Liver (tissue), 9 donors: ENCODE data around the gene BTNL9. TPM values are rescaled to one million over a fixed set of nuclear protein-coding genes. Genes with fewer than 3 reads are reported as not detected.
"Not testable (repeated sequence)": the region's sequence is repeated elsewhere in the genome, so short reads cannot be mapped to it uniquely, and the experiment has no call there.

ENCODE experiments used
- DNase-seq: peaks from one replicate; pipeline ENCODE4 v3.0.0-alpha.2; 2017; ENCODE audit warnings: low spot score
- H3K27ac ChIP-seq, 2 donors: one replicate each; pipeline ENCODE4 v1.7.0; 2013; ENCODE audit warnings: inconsistent platforms in 2 of 2, low read length in 2 of 2, control low read depth in 1 of 2, low read depth in 1 of 2, mild to moderate bottlenecking in 1 of 2
- H3K27me3 ChIP-seq, 4 donors: one replicate each; pipeline versions ENCODE4 v1.6.1 to v1.7.0; 2013; ENCODE audit warnings: low read length in 3 of 4, inconsistent platforms in 1 of 4, mild to moderate bottlenecking in 1 of 4, moderate library complexity in 1 of 4; ENCODE audit not compliant: control insufficient read depth in 4 of 4, insufficient read depth in 4 of 4
- H3K36me3 ChIP-seq, 4 donors: one replicate each; pipeline versions ENCODE4 v1.6.1 to v1.7.0; 2013; ENCODE audit warnings: low read length in 3 of 4, mild to moderate bottlenecking in 3 of 4, low read depth in 1 of 4, moderate library complexity in 1 of 4; ENCODE audit not compliant: control insufficient read depth in 4 of 4, insufficient read depth in 3 of 4
- H3K4me1 ChIP-seq, 4 donors: one replicate each; pipeline versions ENCODE4 v1.6.1 to v1.7.0; 2013; ENCODE audit warnings: low read length in 3 of 4, mild to moderate bottlenecking in 3 of 4, moderate library complexity in 1 of 4; ENCODE audit not compliant: control insufficient read depth in 4 of 4, insufficient read depth in 4 of 4
- H3K4me3 ChIP-seq, 3 donors: one replicate each; pipeline versions ENCODE4 v1.6.1 to v1.7.0; 2013; ENCODE audit warnings: low read length in 3 of 3, control low read depth in 1 of 3, low read depth in 1 of 3, mild to moderate bottlenecking in 1 of 3
- H3K9ac ChIP-seq, 2 donors: one replicate each; pipeline ENCODE4 v1.7.0; 2013; ENCODE audit warnings: low read length in 2 of 2, mild to moderate bottlenecking in 2 of 2, moderate library complexity in 2 of 2, control low read depth in 1 of 2, low read depth in 1 of 2
- H3K9me3 ChIP-seq, 4 donors: one replicate each; pipeline versions ENCODE4 v1.6.1 to v1.7.0; 2013; ENCODE audit warnings: low read length in 3 of 4; ENCODE audit not compliant: control insufficient read depth in 4 of 4
- CTCF ChIP-seq: fragments of 150-350 bp; IDR thresholded peaks from 2 replicates; pipeline ENCODE4 v1.5.1; 2017; ENCODE audit warnings: improper control_type of control experiment, low read depth, low read length; ENCODE audit not compliant: missing input control
- GABPA ChIP-seq, 2 donors: IDR thresholded peaks in 1 of 2; conservative IDR thresholded peaks in 1 of 2; 2 replicates each; pipeline ENCODE4 v1.6.1; 2016; ENCODE audit warnings: antibody characterized with exemption in 2 of 2, mild to moderate bottlenecking in 1 of 2, moderate library complexity in 1 of 2
- REST ChIP-seq: IDR thresholded peaks from 2 replicates; pipeline ENCODE4 v1.6.1; 2016; ENCODE audit warnings: antibody characterized with exemption, mild to moderate bottlenecking
- RXRA ChIP-seq, 2 donors: IDR thresholded peaks; 2 replicates each; pipeline ENCODE4 v1.6.1; 2017 to 2018; ENCODE audit warnings: antibody characterized with exemption in 2 of 2, mild to moderate bottlenecking in 1 of 2
- TAF1 ChIP-seq: conservative IDR thresholded peaks from 2 replicates; pipeline ENCODE4 v1.6.1; 2016; ENCODE audit warnings: antibody characterized with exemption, mild to moderate bottlenecking
- WGBS: extraction: QIAGEN DNeasy Blood & Tissue Kit; methylation state at CpG from one replicate; pipeline ENCODE4 v1.1.7; 2013; 5-methylcytosine and 5-hydroxymethylcytosine counted together
- polyA plus RNA-seq, 2 donors: library from polyadenylated mRNA; stranded (reverse) in 1 of 2; unstranded in 1 of 2; fragments of 200-250 nt in 1 of 2; fragments of >200 nt in 1 of 2; fragmentation: Nextera tagmentation in 1 of 2; extraction: Ambion mirVana in 1 of 2; gene quantifications; one replicate each; pipeline versions ENCODE4 v1.2.1 to v1.2.3, GENCODE V29; 2013 to 2015
- total RNA-seq, 2 donors: library from RNA; depleted of rRNA; stranded (reverse); fragments of >200 nt; gene quantifications; one replicate each; pipeline ENCODE4 v1.2.3, GENCODE V29; 2014
- donor health status: healthy.
- donor health status: healthy.
- donor health status: healthy.
- donor health status: healthy.
- donor health status: healthy.

BTNL9 gene
- total and polyA plus RNA-seq, 4 donors, result 1.4 to 12.0 (median 4.7) TPM

- no peak for TF ChIP-seq RXRA (IDR thresholded peaks at IDR 0.05)
- TF ChIP-seq REST, result no peak
- no peak for TF ChIP-seq TAF1
- TF ChIP-seq GABPA (IDR thresholded peaks at IDR 0.05 in 1 of 2, conservative IDR thresholded peaks at IDR 0.05 in 1 of 2), result no peak
- no peak for TF ChIP-seq CTCF
- WGBS, result 8% methylated on average over 62 of the region's 62 CpGs
- DNase-seq, result no peak
Measured at GRCh38 chr5:181100121-181100875, 60.2 kb downstream of the BTNL9 start.

GRCh38 chr5:181101030-181101641 is 61.1 kb downstream of the BTNL9 start:
- H3K9me3 ChIP-seq, H3K36me3 ChIP-seq: not testable (repeated sequence)

More at GRCh38 chr5:181100121-181100875, 60.2 kb downstream of the BTNL9 start:
- Histone ChIP-seq H3K4me3 (no peak overlapping the region), H3K9ac (no peak overlapping the region), H3K9me3 (no peaks in the 10 kb centered on the region), H3K4me1 (peaks cover 0 to 4% (median 0%) of the 10 kb centered on the region in 4 donors), H3K27ac (no peak overlapping the region), H3K36me3 (no peaks in the 10 kb centered on the region), H3K27me3 (peaks cover 0 to 8% (median 3%) of the 10 kb centered on the region in 4 donors)

GRCh38 chr5:181101930-181102674 is 62.0 kb downstream of the BTNL9 start:
- not testable (repeated sequence) for H3K4me1 ChIP-seq, H3K9ac ChIP-seq, H3K27me3 ChIP-seq, DNase-seq, H3K4me3 ChIP-seq, H3K27ac ChIP-seq, H3K9me3 ChIP-seq, H3K36me3 ChIP-seq
- no CpG with 5 or more reads among the region's 30 CpGs for WGBS

More at GRCh38 chr5:181101030-181101641, 61.1 kb downstream of the BTNL9 start:
- H3K27ac ChIP-seq, H3K9ac ChIP-seq, H3K4me1 ChIP-seq, DNase-seq, H3K4me3 ChIP-seq, H3K27me3 ChIP-seq: not testable (repeated sequence)
- WGBS, result 0% methylated on average over 11 of the region's 54 CpGs

GRCh38 chr5:181104259-181104568 is 64.1 kb downstream of the BTNL9 start:
- DNase-seq, H3K9ac ChIP-seq, H3K4me3 ChIP-seq, H3K4me1 ChIP-seq, H3K36me3 ChIP-seq, H3K27ac ChIP-seq, H3K27me3 ChIP-seq, H3K9me3 ChIP-seq: not testable (repeated sequence)
- WGBS, result 11% methylated on average over 5 of the region's 5 CpGs

- not testable (repeated sequence) for DNase-seq, H3K9me3 ChIP-seq, H3K27me3 ChIP-seq, H3K4me3 ChIP-seq, H3K27ac ChIP-seq, H3K4me1 ChIP-seq, H3K9ac ChIP-seq, H3K36me3 ChIP-seq
- 55% methylated on average over 20 of the region's 20 CpGs for WGBS
Measured at GRCh38 chr5:181104606-181105390, 64.7 kb downstream of the BTNL9 start.
